ENCODE data around the gene GLOD5. TPM values are rescaled to one million over a fixed set of nuclear protein-coding genes. Genes with fewer than 3 reads are reported as not detected.

GLOD5 gene
- total and polyA plus RNA-seq, 9 donors = not detected

GRCh38 chrX:48790477-48790876, 28.9 kb downstream of the GLOD5 start:
- intact Hi-C loops (cut with DNase I) = no loop called here
- no peak for DNase-seq
- Histone ChIP-seq H3K36me3 (no peaks in the 10 kb centered on the region), H3K27ac (no peak overlapping the region), H3K4me1 (ENCODE audit: insufficient read depth) (no peaks in the 10 kb centered on the region), H3K27me3 (no peaks in the 10 kb centered on the region), H3K4me3 (no peak overlapping the region), H3K9me3 (no peaks in the 10 kb centered on the region)
- TF ChIP-seq CTCF (IDR thresholded peaks at IDR 0.05) (no peak), POLR2A (IDR thresholded peaks at IDR 0.05) (no peak), EP300 (IDR thresholded peaks at IDR 0.05) (no peak)
- 51 to 57% (median 53%) methylated on average over 5 of the region's 5 CpGs for WGBS, 3 donors

GRCh38 chrX:48791063-48791820, 29.7 kb downstream of the GLOD5 start:
- no peaks in the 10 kb centered on the region for H3K36me3 ChIP-seq
- H3K4me3 ChIP-seq = no peak overlapping the region
- no peak for DNase-seq
- H3K4me1 ChIP-seq (ENCODE audit: insufficient read depth) = no peaks in the 10 kb centered on the region
- intact Hi-C loops (cut with DNase I) = no loop called here
- H3K27me3 ChIP-seq = no peaks in the 10 kb centered on the region
- no peak overlapping the region for H3K27ac ChIP-seq
- 74 to 80% (median 79%) methylated on average over 11 of the region's 11 CpGs for WGBS, 3 donors
- no peaks in the 10 kb centered on the region for H3K9me3 ChIP-seq
- TF ChIP-seq EP300 (IDR thresholded peaks at IDR 0.05) = no peak
- no peak for TF ChIP-seq POLR2A (IDR thresholded peaks at IDR 0.05)
- no peak for TF ChIP-seq CTCF (IDR thresholded peaks at IDR 0.05)

- whole genome bisulfite sequencing, 3 donors = 74 to 89% (median 85%) methylated on average over 7 of the region's 7 CpGs
- DNase-seq = no peak
- H3K36me3 ChIP-seq = no peaks in the 10 kb centered on the region
- no peaks in the 10 kb centered on the region for H3K27me3 ChIP-seq
- no peaks in the 10 kb centered on the region for H3K9me3 ChIP-seq
- H3K27ac ChIP-seq = no peak overlapping the region
- H3K4me3 ChIP-seq = no peak overlapping the region
- no peaks in the 10 kb centered on the region for H3K4me1 ChIP-seq (ENCODE audit: insufficient read depth)
- TF ChIP-seq CTCF (IDR thresholded peaks at IDR 0.05) (no peak), EP300 (IDR thresholded peaks at IDR 0.05) (no peak), POLR2A (IDR thresholded peaks at IDR 0.05) (no peak)
- intact Hi-C loops (cut with DNase I) = no loop called here
Observed at GRCh38 chrX:48792219-48792618, 30.7 kb downstream of the GLOD5 start.

- intact Hi-C loops (cut with DNase I) = no loop called here
- Histone ChIP-seq H3K4me1 (ENCODE audit: insufficient read depth) (no peaks in the 10 kb centered on the region), H3K27ac (no peak overlapping the region), H3K36me3 (no peaks in the 10 kb centered on the region), H3K9me3 (no peaks in the 10 kb centered on the region), H3K4me3 (no peak overlapping the region), H3K27me3 (no peaks in the 10 kb centered on the region)
- no peak for TF ChIP-seq EP300 (IDR thresholded peaks at IDR 0.05)
- TF ChIP-seq CTCF (IDR thresholded peaks at IDR 0.05) = no peak
- TF ChIP-seq POLR2A (IDR thresholded peaks at IDR 0.05) = no peak
- 72 to 74% (median 73%) methylated on average over 4 of the region's 4 CpGs for WGBS, 3 donors
- no peak for DNase-seq
Observed at GRCh38 chrX:48793935-48794334, 32.4 kb downstream of the GLOD5 start.

Measured in ovary (tissue), 9 donors.